ENCODE data around the gene APOA4.

GRCh38 chr11:116775975-116776374, 47.1 kb downstream of the APOA4 start:
- TF ChIP-seq, protein P1, sequence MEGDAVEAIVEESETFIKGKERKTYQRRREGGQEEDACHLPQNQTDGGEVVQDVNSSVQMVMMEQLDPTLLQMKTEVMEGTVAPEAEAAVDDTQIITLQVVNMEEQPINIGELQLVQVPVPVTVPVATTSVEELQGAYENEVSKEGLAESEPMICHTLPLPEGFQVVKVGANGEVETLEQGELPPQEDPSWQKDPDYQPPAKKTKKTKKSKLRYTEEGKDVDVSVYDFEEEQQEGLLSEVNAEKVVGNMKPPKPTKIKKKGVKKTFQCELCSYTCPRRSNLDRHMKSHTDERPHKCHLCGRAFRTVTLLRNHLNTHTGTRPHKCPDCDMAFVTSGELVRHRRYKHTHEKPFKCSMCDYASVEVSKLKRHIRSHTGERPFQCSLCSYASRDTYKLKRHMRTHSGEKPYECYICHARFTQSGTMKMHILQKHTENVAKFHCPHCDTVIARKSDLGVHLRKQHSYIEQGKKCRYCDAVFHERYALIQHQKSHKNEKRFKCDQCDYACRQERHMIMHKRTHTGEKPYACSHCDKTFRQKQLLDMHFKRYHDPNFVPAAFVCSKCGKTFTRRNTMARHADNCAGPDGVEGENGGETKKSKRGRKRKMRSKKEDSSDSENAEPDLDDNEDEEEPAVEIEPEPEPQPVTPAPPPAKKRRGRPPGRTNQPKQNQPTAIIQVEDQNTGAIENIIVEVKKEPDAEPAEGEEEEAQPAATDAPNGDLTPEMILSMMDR (conservative IDR thresholded peaks at IDR 0.05; ENCODE audit: low read depth in 2 of 2) = no peak
- TF ChIP-seq EZH2 (IDR thresholded peaks at IDR 0.05; ENCODE audit: low read depth, unreplicated experiment) = no peak
- TF ChIP-seq POLR2AphosphoS5 (IDR thresholded peaks at IDR 0.05; ENCODE audit: low read depth) = no peak
- no peak for TF ChIP-seq ETS1 (IDR thresholded peaks at IDR 0.05)
- TF ChIP-seq REST (IDR thresholded peaks at IDR 0.05; ENCODE audit: unreplicated experiment) = no peak
- TF ChIP-seq JUNB (IDR thresholded peaks at IDR 0.05; ENCODE audit: unreplicated experiment) = no peak
- no peak for TF ChIP-seq ZNF331 (CRISPR knock-in tag; IDR thresholded peaks at IDR 0.05; ENCODE audit: low read depth)
- no peak for TF ChIP-seq EZH2phosphoT487 (IDR thresholded peaks at IDR 0.05; ENCODE audit: unreplicated experiment)
- TF ChIP-seq CREB1 (CRISPR knock-in tag; IDR thresholded peaks at IDR 0.05; ENCODE audit: low read depth) = no peak
- no peak for TF ChIP-seq STAT1 (IDR thresholded peaks at IDR 0.05; ENCODE audit: unreplicated experiment)
